ENCODE measurements around the gene PTPN3. TPM values are rescaled to one million over a fixed set of nuclear protein-coding genes. Genes with fewer than 3 reads are reported as not detected.
A peak's percentile ranks its signal among the peaks of the same experiment; 100 is the strongest.

The PTPN3 gene
- total and polyA plus RNA-seq, 2 donors (not counting 1 experiment from before 2014, with no cell fraction given), result 1.4 to 2.3 TPM

DNA sequence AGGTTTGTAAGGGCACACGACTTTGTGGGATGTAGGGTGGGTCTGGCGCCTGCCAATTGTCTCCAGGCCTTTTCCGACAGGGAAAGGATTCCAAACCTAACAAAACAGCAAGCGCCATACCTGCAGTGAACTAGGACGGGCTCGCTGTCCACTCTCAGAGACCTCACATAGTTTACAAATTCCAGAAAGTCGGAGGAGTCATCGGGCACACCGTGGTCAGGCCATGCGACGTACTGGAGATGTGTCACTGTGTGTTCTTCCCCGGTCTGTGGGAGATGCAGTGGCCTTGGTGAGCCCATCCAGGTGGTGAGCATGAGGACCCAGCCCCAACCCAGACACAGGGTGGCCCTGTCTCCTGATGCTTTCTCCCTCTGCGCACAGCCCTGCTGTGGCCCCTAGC lies 115.9 kb downstream of the PTPN3 start:
- H3K4me3 ChIP-seq (replicated peaks in 1 of 4; ENCODE audit: control extremely low read depth in 1 of 4, insufficient read depth in 1 of 4, low read depth in 3 of 4, low read length in 4 of 4), result no peak overlapping the region
- DNase-seq (ENCODE audit: low read depth in 2 of 2), result no peak
- no peaks in the 10 kb centered on the region for H3K9me3 ChIP-seq (ENCODE audit: control insufficient read depth, insufficient read depth, low read depth, low read length)

DNA sequence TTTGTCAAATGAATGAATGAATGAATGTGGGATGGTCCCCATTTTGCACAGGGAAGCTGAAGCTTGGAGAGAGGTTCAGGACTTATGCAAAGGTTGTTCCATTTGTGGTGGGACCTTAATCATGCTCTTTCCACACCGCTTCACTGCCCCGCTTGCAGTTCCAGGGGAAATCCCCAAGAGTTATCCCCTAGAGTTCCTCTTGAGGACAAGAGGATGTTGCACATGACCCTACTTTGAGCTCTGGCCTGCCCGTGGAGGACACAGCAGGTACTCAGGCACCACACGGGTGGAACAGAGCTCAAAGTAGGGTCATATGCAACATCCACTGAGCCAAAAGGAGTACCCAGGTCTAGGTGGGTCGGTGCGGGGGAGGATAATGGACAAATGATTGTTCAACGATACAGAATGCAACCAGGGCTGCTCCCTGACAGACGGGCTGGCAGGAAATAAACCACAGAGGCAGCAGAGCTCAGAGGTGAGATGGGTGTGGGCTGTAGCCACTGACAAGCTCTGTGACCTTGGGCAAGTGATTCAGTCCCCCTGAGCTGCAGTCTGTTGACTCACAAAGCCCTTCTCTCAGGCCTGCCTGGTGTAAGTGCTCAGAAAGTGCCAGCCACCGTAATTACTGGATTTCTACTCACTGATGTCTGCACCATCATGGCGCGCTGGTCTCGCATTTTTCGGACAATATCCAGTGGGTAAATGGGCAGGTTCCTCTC lies 116.9 kb downstream of the PTPN3 start:
- Histone ChIP-seq H2AFZ (ENCODE audit: low read length) (no peak overlapping the region), H3K4me1 (ENCODE audit: control insufficient read depth, extremely low read depth, insufficient read depth, low read length) (no peaks in the 10 kb centered on the region), H3K79me2 (ENCODE audit: control insufficient read depth, insufficient read depth, low read length) (no peaks in the 10 kb centered on the region), H3K4me2 (ENCODE audit: extremely low read depth, insufficient read depth, low read length) (no peak overlapping the region), H3K9me3 (ENCODE audit: control insufficient read depth, insufficient read depth, low read depth, low read length) (no peaks in the 10 kb centered on the region), H3K9ac (ENCODE audit: insufficient read depth, low read length) (no peak overlapping the region), H4K20me1 (ENCODE audit: control insufficient read depth, extremely low read depth, insufficient read depth, low read length) (no peaks in the 10 kb centered on the region), H3K36me3 (ENCODE audit: control insufficient read depth, insufficient read depth, low read length) (no peaks in the 10 kb centered on the region), H3K4me3 (replicated peaks in 1 of 4; ENCODE audit: control extremely low read depth in 1 of 4, insufficient read depth in 1 of 4, low read depth in 3 of 4, low read length in 4 of 4) (no peak overlapping the region), H3K27me3 (ENCODE audit: control insufficient read depth, insufficient read depth, low read length) (no peaks in the 10 kb centered on the region), H3K27ac (ENCODE audit: insufficient read depth, low read length) (no peak overlapping the region)
- TF ChIP-seq, protein P1, sequence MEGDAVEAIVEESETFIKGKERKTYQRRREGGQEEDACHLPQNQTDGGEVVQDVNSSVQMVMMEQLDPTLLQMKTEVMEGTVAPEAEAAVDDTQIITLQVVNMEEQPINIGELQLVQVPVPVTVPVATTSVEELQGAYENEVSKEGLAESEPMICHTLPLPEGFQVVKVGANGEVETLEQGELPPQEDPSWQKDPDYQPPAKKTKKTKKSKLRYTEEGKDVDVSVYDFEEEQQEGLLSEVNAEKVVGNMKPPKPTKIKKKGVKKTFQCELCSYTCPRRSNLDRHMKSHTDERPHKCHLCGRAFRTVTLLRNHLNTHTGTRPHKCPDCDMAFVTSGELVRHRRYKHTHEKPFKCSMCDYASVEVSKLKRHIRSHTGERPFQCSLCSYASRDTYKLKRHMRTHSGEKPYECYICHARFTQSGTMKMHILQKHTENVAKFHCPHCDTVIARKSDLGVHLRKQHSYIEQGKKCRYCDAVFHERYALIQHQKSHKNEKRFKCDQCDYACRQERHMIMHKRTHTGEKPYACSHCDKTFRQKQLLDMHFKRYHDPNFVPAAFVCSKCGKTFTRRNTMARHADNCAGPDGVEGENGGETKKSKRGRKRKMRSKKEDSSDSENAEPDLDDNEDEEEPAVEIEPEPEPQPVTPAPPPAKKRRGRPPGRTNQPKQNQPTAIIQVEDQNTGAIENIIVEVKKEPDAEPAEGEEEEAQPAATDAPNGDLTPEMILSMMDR (conservative IDR thresholded peaks at IDR 0.05 in 1 of 2, IDR thresholded peaks at IDR 0.05 in 1 of 2; ENCODE audit: low read depth in 1 of 2, low read length in 2 of 2), result no peak
- no peak for TF ChIP-seq EZH2 (IDR thresholded peaks at IDR 0.05; ENCODE audit: low read length, missing control alignments)
- DNase-seq (ENCODE audit: low read depth in 2 of 2), result peak; percentile 36 to 72

More for the DNA sequence above, 115.9 kb downstream of the PTPN3 start:
- H2AFZ ChIP-seq (ENCODE audit: low read length), result no peak overlapping the region
- no peak overlapping the region for H3K9ac ChIP-seq (ENCODE audit: insufficient read depth, low read length)
- no peak overlapping the region for H3K27ac ChIP-seq (ENCODE audit: insufficient read depth, low read length)
- H4K20me1 ChIP-seq (ENCODE audit: control insufficient read depth, extremely low read depth, insufficient read depth, low read length), result no peaks in the 10 kb centered on the region
- no peak overlapping the region for H3K4me2 ChIP-seq (ENCODE audit: extremely low read depth, insufficient read depth, low read length)
- no peaks in the 10 kb centered on the region for H3K79me2 ChIP-seq (ENCODE audit: control insufficient read depth, insufficient read depth, low read length)
- H3K27me3 ChIP-seq (ENCODE audit: control insufficient read depth, insufficient read depth, low read length), result no peaks in the 10 kb centered on the region
- TF ChIP-seq, protein P1 (conservative IDR thresholded peaks at IDR 0.05 in 1 of 2, IDR thresholded peaks at IDR 0.05 in 1 of 2; ENCODE audit: low read depth in 1 of 2, low read length in 2 of 2), result no peak
- no peak for TF ChIP-seq EZH2 (IDR thresholded peaks at IDR 0.05; ENCODE audit: low read length, missing control alignments)
- H3K36me3 ChIP-seq (ENCODE audit: control insufficient read depth, insufficient read depth, low read length), result no peaks in the 10 kb centered on the region
- H3K4me1 ChIP-seq (ENCODE audit: control insufficient read depth, extremely low read depth, insufficient read depth, low read length), result no peaks in the 10 kb centered on the region

DNA sequence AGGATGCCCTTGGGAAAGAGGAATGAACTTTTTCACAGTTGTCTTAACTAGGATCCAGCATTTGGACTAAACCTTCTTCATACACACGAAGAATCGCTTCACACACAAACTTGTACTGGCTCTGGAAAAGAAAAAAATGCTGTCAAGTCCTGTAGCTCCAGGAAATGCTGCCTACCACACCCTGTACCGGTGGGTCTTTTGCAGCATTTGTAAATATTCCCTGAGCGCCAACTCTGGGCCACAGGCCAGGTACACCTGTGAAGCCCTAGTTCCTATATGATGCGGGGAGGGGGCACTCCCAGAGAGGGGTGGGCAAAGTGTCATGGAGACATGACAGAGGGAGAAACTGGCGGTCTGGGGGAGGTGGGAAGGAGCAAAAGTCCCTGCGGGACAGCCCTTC lies 118.6 kb downstream of the PTPN3 start:
- H3K4me2 ChIP-seq (ENCODE audit: extremely low read depth, insufficient read depth, low read length), result no peak overlapping the region
- H3K36me3 ChIP-seq (ENCODE audit: control insufficient read depth, insufficient read depth, low read length), result no peaks in the 10 kb centered on the region
- H4K20me1 ChIP-seq (ENCODE audit: control insufficient read depth, extremely low read depth, insufficient read depth, low read length), result no peaks in the 10 kb centered on the region
- H2AFZ ChIP-seq (ENCODE audit: low read length), result no peak overlapping the region
- H3K9ac ChIP-seq (ENCODE audit: insufficient read depth, low read length), result no peak overlapping the region
- H3K27me3 ChIP-seq (ENCODE audit: control insufficient read depth, insufficient read depth, low read length), result no peaks in the 10 kb centered on the region
- H3K4me1 ChIP-seq (ENCODE audit: control insufficient read depth, extremely low read depth, insufficient read depth, low read length), result no peaks in the 10 kb centered on the region
- H3K79me2 ChIP-seq (ENCODE audit: control insufficient read depth, insufficient read depth, low read length), result no peaks in the 10 kb centered on the region
- DNase-seq (ENCODE audit: low read depth in 2 of 2), result no peak
- TF ChIP-seq, protein P1 (conservative IDR thresholded peaks at IDR 0.05 in 1 of 2, IDR thresholded peaks at IDR 0.05 in 1 of 2; ENCODE audit: low read depth in 1 of 2, low read length in 2 of 2), result no peak
- no peak for TF ChIP-seq EZH2 (IDR thresholded peaks at IDR 0.05; ENCODE audit: low read length, missing control alignments)
- no peak overlapping the region for H3K27ac ChIP-seq (ENCODE audit: insufficient read depth, low read length)
- no peak overlapping the region for H3K4me3 ChIP-seq (replicated peaks in 1 of 4; ENCODE audit: control extremely low read depth in 1 of 4, insufficient read depth in 1 of 4, low read depth in 3 of 4, low read length in 4 of 4)
- no peaks in the 10 kb centered on the region for H3K9me3 ChIP-seq (ENCODE audit: control insufficient read depth, insufficient read depth, low read depth, low read length)
